Esophagus mucosa (tissue), 1 donor: ENCODE measurements around the gene NEDD4L. TPM values are rescaled to one million over a fixed set of nuclear protein-coding genes. Genes with fewer than 3 reads are reported as not detected.
A peak's percentile ranks its signal among the peaks of the same experiment; 100 is the strongest.
"Not testable (repeated sequence)": the region's sequence is repeated elsewhere in the genome, so short reads cannot be mapped to it uniquely, and the experiment has no call there.

Experiments
- ATAC-seq: fragments of 200-7000 bp; cut with Tn5 transposase; one replicate; pipeline ENCODE4 v1.9.1; 2020
- total RNA-seq: library from RNA; stranded (reverse); gene quantifications from one replicate; pipeline ENCODE4 v1.2.4, GENCODE V29; 2023
- donor health status: DM: yes; HTN: yes; CAD: no.

The NEDD4L gene
- total RNA-seq, result 16.2 TPM

- peak; percentile 85 for ATAC-seq
These were observed at the start of gene NEDD4L for GRCh38 chr18:58043491-58044369. TSS of gene NEDD4L (plus strand) at chr18:58044226. CDS start at chr18:58044661, 435 bp downstream.

DNA sequence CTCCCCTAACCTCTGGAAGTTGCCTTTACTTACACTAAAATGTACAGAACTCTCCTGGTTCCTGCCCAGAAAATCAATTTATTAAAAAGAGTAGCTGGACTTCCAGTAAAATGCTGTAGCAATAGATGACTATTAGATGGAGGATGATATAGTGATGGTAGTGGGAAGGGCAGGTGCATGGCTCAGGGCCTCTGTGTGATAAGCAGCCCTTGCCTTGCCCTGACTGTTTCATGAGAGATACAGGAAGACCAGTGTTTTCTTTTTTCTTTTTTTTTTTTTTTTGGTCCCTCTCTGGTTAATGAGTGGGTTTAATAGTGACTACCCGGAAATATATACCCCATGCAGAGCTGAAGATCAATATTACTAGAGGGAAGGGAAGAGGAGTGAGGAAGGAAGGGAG, 48.7 kb upstream of the NEDD4L start:
- ATAC-seq, result no peak

GRCh38 chr18:57996894-57997293, 47.1 kb upstream of the NEDD4L start:
- ATAC-seq, result not testable (repeated sequence)

- ATAC-seq, result no peak
These were observed 46.2 kb upstream of the NEDD4L start for GRCh38 chr18:57997820-57998219.

- ATAC-seq, result no peak
These were observed 45.6 kb upstream of the NEDD4L start for GRCh38 chr18:57998461-57998860.

- ATAC-seq, result no peak
These were observed 39.7 kb upstream of the NEDD4L start for GRCh38 chr18:58004317-58004716.

- ATAC-seq, result no peak
These were observed 39.0 kb upstream of the NEDD4L start for GRCh38 chr18:58005011-58005410.

GRCh38 chr18:58005885-58006523, 38.0 kb upstream of the NEDD4L start:
- peak; percentile 91 for ATAC-seq

GRCh38 chr18:58009166-58009565, 34.9 kb upstream of the NEDD4L start:
- ATAC-seq, result no peak

GRCh38 chr18:58010265-58010664, 33.8 kb upstream of the NEDD4L start:
- no peak for ATAC-seq

GRCh38 chr18:58012356-58012755, 31.7 kb upstream of the NEDD4L start:
- ATAC-seq, result no peak

- ATAC-seq, result peak; percentile 91
These were observed 30.5 kb upstream of the NEDD4L start for GRCh38 chr18:58013241-58014211.

DNA sequence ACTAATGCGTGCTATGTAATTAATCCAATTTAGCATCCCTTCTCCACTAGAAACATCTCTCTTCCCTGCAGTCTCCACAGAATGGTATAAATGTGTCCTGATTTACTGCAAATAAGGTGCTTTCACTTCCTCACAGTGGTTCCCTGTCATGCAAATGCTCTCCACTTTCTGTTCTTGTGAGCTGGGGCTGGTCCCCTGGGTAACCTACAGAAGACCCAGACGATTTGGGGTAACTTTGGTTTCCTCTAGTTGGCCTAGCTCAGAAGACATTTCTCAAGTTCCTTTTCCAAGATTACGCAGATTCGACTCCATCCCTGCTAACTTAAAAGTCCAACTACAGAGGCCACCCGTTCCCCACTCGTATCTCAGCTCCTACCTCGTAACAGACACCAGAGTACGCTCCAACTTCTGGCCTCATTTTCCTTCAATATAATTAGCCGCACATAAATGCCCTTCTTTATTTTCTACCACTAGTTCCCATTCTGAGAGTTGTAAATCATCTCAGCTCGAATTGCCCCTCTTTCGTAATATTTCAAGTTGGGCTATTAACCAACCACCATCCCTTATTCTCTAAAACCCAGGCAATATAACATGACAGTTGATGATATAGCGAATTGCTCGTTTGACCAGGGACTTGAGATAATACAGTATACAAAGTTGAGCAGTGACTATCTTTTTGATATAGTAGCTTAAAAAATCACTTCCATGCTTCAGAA, 28.8 kb upstream of the NEDD4L start:
- no peak for ATAC-seq

DNA sequence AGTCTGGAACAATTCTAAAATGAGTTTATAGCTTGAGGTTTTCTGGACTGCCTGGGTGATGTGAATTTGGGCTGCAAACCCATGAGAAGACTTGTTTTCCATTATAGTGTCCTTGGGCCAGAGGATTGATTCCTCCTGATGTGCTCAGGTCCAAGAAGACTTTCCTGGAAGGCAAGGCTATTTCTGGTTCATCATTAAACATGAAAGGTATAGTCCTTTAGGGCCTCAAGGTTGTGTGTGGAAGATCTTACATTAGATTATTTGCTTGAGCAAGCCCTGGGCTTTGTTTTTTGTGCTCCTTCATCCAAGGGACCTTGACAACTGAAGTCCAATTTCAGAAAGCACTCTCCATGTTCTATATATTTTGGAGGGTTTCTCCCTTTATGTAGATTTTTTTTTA, 26.8 kb upstream of the NEDD4L start:
- ATAC-seq, result no peak

DNA sequence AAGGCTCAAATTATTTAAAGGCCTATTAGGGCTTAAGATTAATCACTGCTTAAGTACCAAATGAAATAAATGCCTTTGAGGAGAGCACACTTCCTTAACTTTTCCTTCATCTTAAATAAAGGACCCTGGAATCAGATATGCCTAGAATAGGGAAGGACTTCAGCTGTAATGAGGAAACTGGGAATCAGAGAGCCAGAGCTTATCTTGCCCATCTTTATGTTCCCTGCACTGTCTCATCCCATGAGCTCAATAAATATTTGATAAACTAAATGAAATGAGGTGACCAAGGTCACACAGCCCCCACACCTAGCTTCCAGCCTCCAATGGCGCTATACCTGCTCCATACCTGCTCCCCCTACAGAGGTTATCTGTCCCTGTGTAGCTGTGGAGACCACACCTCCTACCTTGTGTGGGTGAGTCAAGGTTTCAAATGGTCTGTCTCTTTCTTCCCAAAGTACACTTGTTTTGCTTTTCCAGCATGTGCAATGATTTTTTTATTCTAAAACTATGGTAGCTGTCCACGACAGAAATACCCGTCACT, 23.4 kb upstream of the NEDD4L start:
- no peak for ATAC-seq

DNA sequence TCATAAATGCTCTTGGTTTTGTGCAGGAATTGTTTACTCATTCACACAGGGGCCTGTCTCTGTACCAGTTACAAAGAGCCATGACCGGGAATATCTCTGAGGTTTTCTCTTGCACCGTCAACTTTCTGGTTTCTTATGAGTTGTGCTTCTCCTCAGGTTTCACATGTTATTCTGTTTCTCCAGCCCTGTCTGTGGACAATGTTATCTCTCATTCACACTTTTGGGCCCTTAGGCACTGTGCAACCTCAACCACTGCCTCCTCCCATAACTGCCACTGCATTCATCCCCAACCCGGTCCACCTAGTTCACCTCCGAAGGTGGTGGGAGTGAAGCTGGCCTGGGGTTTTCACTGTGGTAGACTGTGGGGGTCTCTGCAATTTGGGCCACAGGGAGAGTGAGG, 22.5 kb upstream of the NEDD4L start:
- no peak for ATAC-seq

DNA sequence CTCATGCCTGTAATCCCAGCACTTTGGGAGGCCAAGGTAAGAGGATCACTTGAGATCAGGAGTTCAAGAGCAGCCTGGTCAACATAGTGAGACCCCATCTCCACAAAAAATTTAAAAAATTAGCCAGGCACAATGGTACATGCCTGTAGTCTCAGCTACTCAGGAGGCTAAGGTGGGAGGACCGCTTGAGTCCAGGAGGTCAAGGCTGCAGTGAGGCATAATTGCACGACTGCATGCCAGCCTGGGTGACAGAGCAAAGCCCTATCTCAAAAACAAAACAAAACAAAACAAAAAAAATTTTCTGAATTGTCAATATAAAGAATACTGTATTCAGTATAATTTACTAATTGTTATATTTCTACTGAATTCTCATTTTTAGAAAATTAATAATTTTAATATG, 20.9 kb upstream of the NEDD4L start:
- ATAC-seq, result no peak

- no peak for ATAC-seq
These were observed 19.9 kb upstream of the NEDD4L start for GRCh38 chr18:58024139-58024538.

GRCh38 chr18:58025205-58025604, 18.8 kb upstream of the NEDD4L start:
- no peak for ATAC-seq

DNA sequence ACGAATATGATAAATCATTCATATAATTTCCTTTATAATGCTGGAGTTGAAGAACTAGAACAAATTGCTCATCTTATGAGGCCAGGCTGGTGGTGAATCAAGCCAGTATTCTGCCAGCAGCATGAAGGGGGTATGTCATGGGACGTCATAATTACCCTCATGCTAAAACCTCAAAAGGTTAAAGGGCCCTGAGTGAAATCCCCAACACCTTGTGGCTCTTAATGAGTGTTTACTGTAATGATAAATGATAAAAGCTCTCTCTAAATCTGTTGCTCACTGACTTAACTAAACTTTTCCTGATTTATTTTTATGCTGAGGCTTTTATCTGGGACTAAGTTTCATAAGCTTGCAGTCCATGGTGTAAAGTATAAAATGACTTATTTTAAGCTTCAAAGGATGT, 18.3 kb upstream of the NEDD4L start:
- ATAC-seq, result no peak

DNA sequence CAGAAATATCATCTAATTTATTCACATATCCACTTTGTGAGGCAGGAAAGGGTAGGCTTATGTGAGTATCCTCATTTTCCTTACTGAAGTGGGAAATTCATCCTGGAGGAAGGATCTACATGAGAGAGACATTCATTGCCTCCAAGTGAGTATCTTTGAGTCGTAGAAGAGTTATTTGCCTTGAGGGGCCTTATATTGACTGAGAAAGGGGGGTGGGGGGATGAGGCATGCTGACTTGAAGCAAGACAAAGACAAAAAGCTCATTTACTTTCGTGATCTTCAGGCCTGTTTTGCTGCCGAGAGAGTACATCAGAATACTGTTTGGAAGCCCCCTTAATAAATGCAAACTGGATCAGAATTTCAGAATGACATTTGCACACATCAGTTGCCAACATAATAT, 17.6 kb upstream of the NEDD4L start:
- ATAC-seq, result no peak

GRCh38 chr18:58026857-58027256, 17.2 kb upstream of the NEDD4L start:
- no peak for ATAC-seq
